Measurements from ENCODE around the gene WDR70. TPM values are rescaled to one million over a fixed set of nuclear protein-coding genes. Genes with fewer than 3 reads are reported as not detected.

The WDR70 gene
- total and polyA plus RNA-seq, 4 experiments from 2014 or later, result 23.5 to 43.2 (median 29.9) TPM

- Histone ChIP-seq H3K36me3 (ENCODE audit: insufficient read depth, low read length) (no peaks in the 10 kb centered on the region), H3K9me3 (ENCODE audit: control insufficient read depth in 1 of 2, low read length in 2 of 2) (no peaks in the 10 kb centered on the region), H3K27me3 (ENCODE audit: insufficient read depth, low read length) (no peaks in the 10 kb centered on the region), H3K4me1 (ENCODE audit: insufficient read depth, low read length) (no peaks in the 10 kb centered on the region), H3K27ac (ENCODE audit: low read depth, low read length) (no peak overlapping the region), H3K4me3 (ENCODE audit: low read length in 2 of 2) (no peak overlapping the region)
- Mint-ChIP-seq H3K4me1 (peaks cover 6 to 10% (median 8%) of the 10 kb centered on the region in 4 donors), H3K36me3 (peaks cover 23 to 50% of the 10 kb centered on the region in 2 donors), H3K4me3 (no peak overlapping the region), H3K27me3 (no peaks in the 10 kb centered on the region), H3K9me3 (peaks cover 0 to 6% (median 0%) of the 10 kb centered on the region in 8 donors), H3K27ac (peak overlapping the region in 1 of 7 donors; percentile 56)
- POLR2A ChIA-PET (ENCODE audit: partially characterized antibody), result no interaction called here
- DNase-seq, result no peak
- intact Hi-C loops (cut with micrococcal nuclease), result no loop called here
- CTCF ChIA-PET (ENCODE audit: partially characterized antibody), result no interaction called here
Observed at GRCh38 chr5:37568893-37569292, 189.8 kb downstream of the WDR70 start.

GRCh38 chr5:37569466-37569865 is 190.3 kb downstream of the WDR70 start:
- Histone ChIP-seq H3K27ac (ENCODE audit: low read depth, low read length) (no peak overlapping the region), H3K36me3 (ENCODE audit: insufficient read depth, low read length) (no peaks in the 10 kb centered on the region), H3K9me3 (ENCODE audit: control insufficient read depth in 1 of 2, low read length in 2 of 2) (no peaks in the 10 kb centered on the region), H3K4me3 (ENCODE audit: low read length in 2 of 2) (no peak overlapping the region), H3K27me3 (ENCODE audit: insufficient read depth, low read length) (no peaks in the 10 kb centered on the region), H3K4me1 (ENCODE audit: insufficient read depth, low read length) (no peaks in the 10 kb centered on the region)
- ChIA-PET CTCF (ENCODE audit: partially characterized antibody) (no interaction called here), POLR2A (ENCODE audit: partially characterized antibody) (no interaction called here)
- no peaks in the 10 kb centered on the region for H3K27me3 Mint-ChIP-seq
- H3K27ac Mint-ChIP-seq, result no peak overlapping the region
- H3K36me3 Mint-ChIP-seq, result peaks cover 25 to 52% of the 10 kb centered on the region in 2 donors
- no peak overlapping the region for H3K4me3 Mint-ChIP-seq
- no peak for DNase-seq
- H3K4me1 Mint-ChIP-seq, result peaks cover 9 to 14% (median 10%) of the 10 kb centered on the region in 4 donors
- intact Hi-C loops (cut with micrococcal nuclease), result no loop called here
- H3K9me3 Mint-ChIP-seq, result peaks cover 0 to 6% (median 0%) of the 10 kb centered on the region in 8 donors

- H3K27me3 Mint-ChIP-seq, result no peaks in the 10 kb centered on the region
- CTCF ChIA-PET (ENCODE audit: partially characterized antibody), result interaction anchor here (1.3 kb wide), 1 partner anchor 12 kb away, joined by 3 read pairs; no protein-coding TSS in a partner anchor
Observed at GRCh38 chr5:37570597-37570996, 191.5 kb downstream of the WDR70 start.

GRCh38 chr5:37571985-37572384 is 192.9 kb downstream of the WDR70 start:
- no peak overlapping the region for H3K4me3 ChIP-seq (ENCODE audit: low read length in 2 of 2)
- POLR2A ChIA-PET (ENCODE audit: partially characterized antibody), result no interaction called here
- peaks cover 31 to 53% of the 10 kb centered on the region in 2 donors for H3K36me3 Mint-ChIP-seq
- peaks cover 6% of the 10 kb centered on the region for H3K4me1 ChIP-seq (ENCODE audit: insufficient read depth, low read length)
- H3K4me3 Mint-ChIP-seq, result no peak overlapping the region
- H3K9me3 ChIP-seq (ENCODE audit: control insufficient read depth in 1 of 2, low read length in 2 of 2), result no peaks in the 10 kb centered on the region
- peaks cover 16 to 32% (median 27%) of the 10 kb centered on the region in 4 donors for H3K4me1 Mint-ChIP-seq
- H3K27ac Mint-ChIP-seq, result no peak overlapping the region
- intact Hi-C loops (cut with micrococcal nuclease), result no loop called here
- no peaks in the 10 kb centered on the region for H3K27me3 ChIP-seq (ENCODE audit: insufficient read depth, low read length)
- H3K27ac ChIP-seq (ENCODE audit: low read depth, low read length), result no peak overlapping the region
- no peak for DNase-seq
- H3K27me3 Mint-ChIP-seq, result no peaks in the 10 kb centered on the region
- H3K36me3 ChIP-seq (ENCODE audit: insufficient read depth, low read length), result no peaks in the 10 kb centered on the region
- CTCF ChIA-PET (ENCODE audit: partially characterized antibody), result no interaction called here
- H3K9me3 Mint-ChIP-seq, result peaks cover 0 to 6% (median 0%) of the 10 kb centered on the region in 8 donors

More at GRCh38 chr5:37570597-37570996, 191.5 kb downstream of the WDR70 start:
- Histone ChIP-seq H3K27me3 (ENCODE audit: insufficient read depth, low read length) (no peaks in the 10 kb centered on the region), H3K4me3 (ENCODE audit: low read length in 2 of 2) (no peak overlapping the region), H3K27ac (ENCODE audit: low read depth, low read length) (no peak overlapping the region), H3K9me3 (ENCODE audit: control insufficient read depth in 1 of 2, low read length in 2 of 2) (no peaks in the 10 kb centered on the region), H3K36me3 (ENCODE audit: insufficient read depth, low read length) (no peaks in the 10 kb centered on the region), H3K4me1 (ENCODE audit: insufficient read depth, low read length) (peaks cover 6% of the 10 kb centered on the region)
- peaks cover 13 to 21% (median 20%) of the 10 kb centered on the region in 4 donors for H3K4me1 Mint-ChIP-seq
- no peak overlapping the region for H3K27ac Mint-ChIP-seq
- POLR2A ChIA-PET (ENCODE audit: partially characterized antibody), result no interaction called here
- H3K36me3 Mint-ChIP-seq, result peaks cover 29 to 54% of the 10 kb centered on the region in 2 donors
- DNase-seq, result no peak
- intact Hi-C loops (cut with micrococcal nuclease), result no loop called here
- no peak overlapping the region for H3K4me3 Mint-ChIP-seq
- peaks cover 0 to 6% (median 0%) of the 10 kb centered on the region in 8 donors for H3K9me3 Mint-ChIP-seq

GRCh38 chr5:37575541-37576489 is 196.7 kb downstream of the WDR70 start:
- Histone ChIP-seq H3K27ac (ENCODE audit: low read depth, low read length) (no peak overlapping the region), H3K4me3 (ENCODE audit: low read length in 2 of 2) (no peak overlapping the region), H3K4me1 (ENCODE audit: insufficient read depth, low read length) (peaks cover 6% of the 10 kb centered on the region), H3K36me3 (ENCODE audit: insufficient read depth, low read length) (no peaks in the 10 kb centered on the region), H3K9me3 (ENCODE audit: control insufficient read depth in 1 of 2, low read length in 2 of 2) (no peaks in the 10 kb centered on the region), H3K27me3 (ENCODE audit: insufficient read depth, low read length) (no peaks in the 10 kb centered on the region)
- Mint-ChIP-seq H3K4me1 (peaks cover 16 to 32% (median 27%) of the 10 kb centered on the region in 4 donors), H3K27ac (peak overlapping the region in 2 of 7 donors; percentile 32 to 50), H3K9me3 (peaks cover 0 to 2% (median 0%) of the 10 kb centered on the region in 8 donors), H3K4me3 (peak overlapping the region in 1 of 8 donors; percentile 1), H3K27me3 (no peaks in the 10 kb centered on the region), H3K36me3 (peaks cover 24 to 31% of the 10 kb centered on the region in 2 donors)
- ChIA-PET CTCF (ENCODE audit: partially characterized antibody) (no interaction called here), POLR2A (ENCODE audit: partially characterized antibody) (no interaction called here)
- no peak for DNase-seq
- intact Hi-C loops (cut with micrococcal nuclease), result no loop called here

GRCh38 chr5:37576552-37576951 is 197.4 kb downstream of the WDR70 start:
- Histone ChIP-seq H3K4me1 (ENCODE audit: insufficient read depth, low read length) (peaks cover 6% of the 10 kb centered on the region), H3K4me3 (ENCODE audit: low read length in 2 of 2) (no peak overlapping the region), H3K27ac (ENCODE audit: low read depth, low read length) (no peak overlapping the region), H3K9me3 (ENCODE audit: control insufficient read depth in 1 of 2, low read length in 2 of 2) (no peaks in the 10 kb centered on the region), H3K36me3 (ENCODE audit: insufficient read depth, low read length) (no peaks in the 10 kb centered on the region), H3K27me3 (ENCODE audit: insufficient read depth, low read length) (no peaks in the 10 kb centered on the region)
- H3K36me3 Mint-ChIP-seq, result peaks cover 24 to 31% of the 10 kb centered on the region in 2 donors
- peaks cover 0 to 2% (median 0%) of the 10 kb centered on the region in 8 donors for H3K9me3 Mint-ChIP-seq
- no peak for DNase-seq
- H3K27ac Mint-ChIP-seq, result peak overlapping the region in 1 of 7 donors; percentile 65
- no peak overlapping the region for H3K4me3 Mint-ChIP-seq
- H3K27me3 Mint-ChIP-seq, result no peaks in the 10 kb centered on the region
- CTCF ChIA-PET (ENCODE audit: partially characterized antibody), result no interaction called here
- peaks cover 16 to 32% (median 28%) of the 10 kb centered on the region in 4 donors for H3K4me1 Mint-ChIP-seq
- POLR2A ChIA-PET (ENCODE audit: partially characterized antibody), result no interaction called here
- intact Hi-C loops (cut with micrococcal nuclease), result no loop called here

- peaks cover 15 to 21% of the 10 kb centered on the region in 2 donors for H3K36me3 Mint-ChIP-seq
- intact Hi-C loops (cut with micrococcal nuclease), result no loop called here
- ChIA-PET CTCF (ENCODE audit: partially characterized antibody) (no interaction called here), POLR2A (ENCODE audit: partially characterized antibody) (no interaction called here)
- peaks cover 14 to 32% (median 26%) of the 10 kb centered on the region in 4 donors for H3K4me1 Mint-ChIP-seq
- no peak overlapping the region for H3K4me3 ChIP-seq (ENCODE audit: low read length in 2 of 2)
- H3K9me3 ChIP-seq (ENCODE audit: control insufficient read depth in 1 of 2, low read length in 2 of 2), result no peaks in the 10 kb centered on the region
- no peak overlapping the region for H3K27ac ChIP-seq (ENCODE audit: low read depth, low read length)
- H3K36me3 ChIP-seq (ENCODE audit: insufficient read depth, low read length), result no peaks in the 10 kb centered on the region
- no peak overlapping the region for H3K27ac Mint-ChIP-seq
- H3K4me1 ChIP-seq (ENCODE audit: insufficient read depth, low read length), result peaks cover 6% of the 10 kb centered on the region
- no peak for DNase-seq
- H3K27me3 ChIP-seq (ENCODE audit: insufficient read depth, low read length), result no peaks in the 10 kb centered on the region
- H3K9me3 Mint-ChIP-seq, result no peaks in the 10 kb centered on the region
- H3K4me3 Mint-ChIP-seq, result no peak overlapping the region
- no peaks in the 10 kb centered on the region for H3K27me3 Mint-ChIP-seq
Observed at GRCh38 chr5:37578176-37578575, 199.1 kb downstream of the WDR70 start.
